ENCODE data around the gene TRIM33. TPM values are rescaled to one million over a fixed set of nuclear protein-coding genes. Genes with fewer than 3 reads are reported as not detected.
A peak's percentile ranks its signal among the peaks of the same experiment; 100 is the strongest.

The TRIM33 gene
- total and polyA plus RNA-seq, 2 of the 13 experiments (the other 11 are each of a cell fraction or from before 2014, with no cell fraction given), result 35.5 to 42.2 TPM

DNA sequence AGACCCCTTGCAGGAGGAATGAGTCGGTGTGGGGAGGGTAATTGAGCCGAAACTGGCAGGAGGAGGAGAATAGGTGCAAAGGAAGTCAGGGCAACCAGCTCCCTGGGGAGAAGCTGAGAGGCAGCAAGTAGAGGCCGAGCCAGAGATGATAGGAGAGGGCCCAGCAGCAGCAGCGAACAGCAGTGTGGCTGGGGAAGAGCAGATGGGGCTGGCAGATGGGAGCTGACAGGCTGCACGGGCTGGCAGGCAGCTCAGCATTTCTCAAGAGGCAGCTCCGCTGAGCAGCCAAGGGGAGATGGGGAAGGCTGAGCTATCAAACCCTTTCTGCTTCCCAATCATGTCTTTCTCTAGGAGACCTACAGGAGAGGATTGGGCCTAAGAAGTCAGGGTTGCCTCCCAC, 158.2 kb downstream of the TRIM33 start:
- Histone ChIP-seq H3K9ac (ENCODE audit: insufficient read depth, low read depth, low read length) (no peak overlapping the region), H3K4me2 (ENCODE audit: low read depth, low read length) (peak overlapping the region; percentile 57), H3K4me1 (ENCODE audit: insufficient read depth, low read length) (0 out of 2 replicates have a peak, but pooled peaks cover 13% of the 10 kb centered on the region), H3K9me3 (ENCODE audit: low read length) (no peaks in the 10 kb centered on the region), H3K27me3 (ENCODE audit: control insufficient read depth in 1 of 2, insufficient read depth in 2 of 2, low read length in 2 of 2) (peaks cover 3 to 42% of the 10 kb centered on the region in 2 experiments; a peak in 4 of 5 replicates), H2AFZ (ENCODE audit: low read length) (no peak overlapping the region), H3K36me3 (replicated peaks in 1 of 2; ENCODE audit: control insufficient read depth in 1 of 2, insufficient read depth in 2 of 2, low read length in 2 of 2) (no peaks in the 10 kb centered on the region), H4K20me1 (ENCODE audit: insufficient read depth, low read length) (no peaks in the 10 kb centered on the region), H3K79me2 (ENCODE audit: insufficient read depth, low read length) (no peaks in the 10 kb centered on the region), H3K4me3 (replicated peaks in 1 of 3; ENCODE audit: insufficient read depth in 1 of 3, low read depth in 2 of 3, low read length in 3 of 3) (peak overlapping the region in 1 of 3 experiments; percentile 18; a peak in 1 of 6 replicates), H3K27ac (ENCODE audit: extremely low read length, insufficient read depth, low read length) (no peak overlapping the region)
- intact Hi-C loops (cut with micrococcal nuclease; ENCODE audit: unreplicated experiment), result no loop called here
- DNase-seq (ENCODE audit: low spot score), result no peak
- no TSS peak for BruUV-seq (replicated peaks)
- peak; percentile 41; the same call in 2 of the 3 replicates for ATAC-seq
- in situ Hi-C loops (cut with HindIII; ENCODE audit: extremely low pct_ligation_motif_present, low pct_unique_long_range_greater_than_20kb), result loop anchor here (25.0 kb wide), 1 partner anchor 335 kb away; the partner anchor contains the start of gene AMPD1
- ChIA-PET CTCF (ENCODE audit: low intra/inter-chr PET ratio, low total read pairs) (no interaction called here), POLR2A (no interaction called here)
- WGBS (ENCODE audit: low lambda C conversion rate), result 2% methylated on average over 6 of the region's 6 CpGs
- no peak for TF ChIP-seq ZFP36 (IDR thresholded peaks at IDR 0.05; ENCODE audit: borderline replicate concordance, low read depth, low read length, partially characterized antibody)
- no peak for TF ChIP-seq FOXJ3 (CRISPR knock-in tag; IDR thresholded peaks at IDR 0.05; ENCODE audit: borderline replicate concordance)
- no peak for TF ChIP-seq ATF7 (IDR thresholded peaks at IDR 0.05)
- no peak for TF ChIP-seq ATF7 (CRISPR knock-in tag; IDR thresholded peaks at IDR 0.05)
- FAIRE-seq, result no peak

DNA sequence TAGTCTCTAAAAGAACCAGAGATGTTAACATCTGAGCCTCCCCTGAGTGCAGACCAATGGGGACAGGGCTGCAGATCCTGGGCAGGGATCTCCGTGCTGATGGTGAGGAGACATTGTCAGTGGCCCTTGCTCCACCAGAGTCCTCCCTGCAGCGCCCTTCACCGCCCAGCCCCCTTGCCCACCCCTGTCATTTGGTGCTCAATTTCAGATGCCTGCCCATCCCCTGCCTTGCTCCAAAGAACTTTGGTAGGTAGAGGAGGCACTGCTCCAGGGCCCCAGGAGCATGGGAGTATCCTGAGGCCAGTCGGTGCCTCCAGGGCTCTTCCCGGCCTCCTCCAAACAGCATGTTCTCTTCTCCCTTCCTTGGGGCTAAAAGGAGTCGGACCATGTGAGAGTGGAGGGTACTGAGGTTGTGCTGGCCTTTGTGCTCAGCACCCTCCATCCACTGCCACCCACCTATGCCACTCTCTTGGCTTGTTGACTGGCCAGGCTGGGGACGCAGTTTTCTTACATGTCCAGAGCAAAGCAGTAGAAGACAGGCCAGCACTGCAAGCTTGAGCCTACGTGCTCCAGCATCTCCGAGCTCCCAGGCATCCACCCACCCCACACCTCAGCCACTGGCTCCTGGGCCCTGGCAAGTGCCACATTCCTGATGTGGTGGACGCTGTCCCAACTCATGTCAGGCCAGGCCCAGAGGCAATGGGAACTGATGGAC, 160.1 kb downstream of the TRIM33 start:
- Histone ChIP-seq H3K27me3 (ENCODE audit: control insufficient read depth in 1 of 2, insufficient read depth in 2 of 2, low read length in 2 of 2) (peaks cover 3 to 49% of the 10 kb centered on the region in 2 experiments; a peak in 4 of 5 replicates), H3K79me2 (ENCODE audit: insufficient read depth, low read length) (no peaks in the 10 kb centered on the region), H3K36me3 (replicated peaks in 1 of 2; ENCODE audit: control insufficient read depth in 1 of 2, insufficient read depth in 2 of 2, low read length in 2 of 2) (no peaks in the 10 kb centered on the region), H3K9ac (ENCODE audit: insufficient read depth, low read depth, low read length) (no peak overlapping the region), H4K20me1 (ENCODE audit: insufficient read depth, low read length) (no peaks in the 10 kb centered on the region), H3K4me3 (replicated peaks in 1 of 3; ENCODE audit: insufficient read depth in 1 of 3, low read depth in 2 of 3, low read length in 3 of 3) (no peak overlapping the region), H3K27ac (ENCODE audit: extremely low read length, insufficient read depth, low read length) (no peak overlapping the region), H3K9me3 (ENCODE audit: low read length) (no peaks in the 10 kb centered on the region), H3K4me1 (ENCODE audit: insufficient read depth, low read length) (peaks cover 24% of the 10 kb centered on the region), H3K4me2 (ENCODE audit: low read depth, low read length) (no peak overlapping the region), H2AFZ (ENCODE audit: low read length) (no peak overlapping the region)
- ATAC-seq (no peak), DNase-seq (ENCODE audit: low spot score) (no peak), FAIRE-seq (no peak)
- ChIA-PET POLR2A (no interaction called here), CTCF (ENCODE audit: low intra/inter-chr PET ratio, low total read pairs) (no interaction called here)
- in situ Hi-C loops (cut with HindIII; ENCODE audit: extremely low pct_ligation_motif_present, low pct_unique_long_range_greater_than_20kb), result loop anchor here (25.0 kb wide), 1 partner anchor 336 kb away; the partner anchor contains the start of gene AMPD1
- BruUV-seq (replicated peaks), result no TSS peak
- intact Hi-C loops (cut with micrococcal nuclease; ENCODE audit: unreplicated experiment), result no loop called here
- WGBS (ENCODE audit: low lambda C conversion rate), result 29% methylated on average over 3 of the region's 10 CpGs
- TF ChIP-seq AKAP8 (CRISPR knock-in tag; IDR thresholded peaks at IDR 0.05) (no peak), KLF11 (CRISPR knock-in tag; IDR thresholded peaks at IDR 0.05) (no peak), ZNF792 (CRISPR knock-in tag; IDR thresholded peaks at IDR 0.05) (no peak), ZNF720 (CRISPR knock-in tag; IDR thresholded peaks at IDR 0.05) (no peak), ZNF570 (CRISPR knock-in tag; IDR thresholded peaks at IDR 0.05; ENCODE audit: borderline replicate concordance) (no peak), ETV5 (CRISPR knock-in tag; IDR thresholded peaks at IDR 0.05; ENCODE audit: borderline replicate concordance) (no peak), CHD2 (IDR thresholded peaks at IDR 0.05; ENCODE audit: low read depth, low read length) (no peak), EP300 (IDR thresholded peaks at IDR 0.05; ENCODE audit: low read depth in 2 of 2, low read length in 2 of 2) (no peak), EP300 (CRISPR knock-in tag; IDR thresholded peaks at IDR 0.05; ENCODE audit: borderline replicate concordance) (no peak), ATF1 (CRISPR knock-in tag; IDR thresholded peaks at IDR 0.05) (no peak), SOX5 (CRISPR knock-in tag; IDR thresholded peaks at IDR 0.05; ENCODE audit: borderline replicate concordance) (no peak)
- TF ChIP-seq, protein P1, sequence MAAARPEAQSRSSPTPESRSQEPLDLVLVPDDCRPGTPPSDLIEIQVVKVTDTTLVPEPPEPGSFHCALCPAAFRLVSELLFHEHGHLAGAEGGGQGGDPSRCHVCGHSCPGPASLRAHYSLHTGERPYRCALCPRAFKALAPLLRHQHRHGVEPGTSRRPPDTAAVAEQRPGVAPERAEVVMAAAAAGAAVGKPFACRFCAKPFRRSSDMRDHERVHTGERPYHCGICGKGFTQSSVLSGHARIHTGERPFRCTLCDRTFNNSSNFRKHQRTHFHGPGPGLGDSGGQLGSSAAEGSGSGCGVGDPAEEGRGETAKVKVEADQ (CRISPR knock-in tag; IDR thresholded peaks at IDR 0.05; ENCODE audit: borderline replicate concordance), result no peak
- TF ChIP-seq, protein P2, sequence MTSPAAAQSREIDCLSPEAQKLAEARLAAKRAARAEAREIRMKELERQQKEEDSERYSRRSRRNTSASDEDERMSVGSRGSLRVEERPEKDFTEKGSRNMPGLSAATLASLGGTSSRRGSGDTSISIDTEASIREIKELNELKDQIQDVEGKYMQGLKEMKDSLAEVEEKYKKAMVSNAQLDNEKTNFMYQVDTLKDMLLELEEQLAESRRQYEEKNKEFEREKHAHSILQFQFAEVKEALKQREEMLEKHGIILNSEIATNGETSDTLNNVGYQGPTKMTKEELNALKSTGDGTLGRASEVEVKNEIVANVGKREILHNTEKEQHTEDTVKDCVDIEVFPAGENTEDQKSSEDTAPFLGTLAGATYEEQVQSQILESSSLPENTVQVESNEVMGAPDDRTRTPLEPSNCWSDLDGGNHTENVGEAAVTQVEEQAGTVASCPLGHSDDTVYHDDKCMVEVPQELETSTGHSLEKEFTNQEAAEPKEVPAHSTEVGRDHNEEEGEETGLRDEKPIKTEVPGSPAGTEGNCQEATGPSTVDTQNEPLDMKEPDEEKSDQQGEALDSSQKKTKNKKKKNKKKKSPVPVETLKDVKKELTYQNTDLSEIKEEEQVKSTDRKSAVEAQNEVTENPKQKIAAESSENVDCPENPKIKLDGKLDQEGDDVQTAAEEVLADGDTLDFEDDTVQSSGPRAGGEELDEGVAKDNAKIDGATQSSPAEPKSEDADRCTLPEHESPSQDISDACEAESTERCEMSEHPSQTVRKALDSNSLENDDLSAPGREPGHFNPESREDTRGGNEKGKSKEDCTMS (CRISPR knock-in tag; conservative IDR thresholded peaks at IDR 0.05), result no peak
